KMS-11 (cell line): ENCODE data around the gene KIF16B.

Source experiments
- H2AFZ ChIP-seq: fragments of 200-600 bp; sonication (generic); 2 replicates; pipeline ENCODE4 v1.6.1; 2016; ENCODE audit warnings: antibody characterized with exemption, mixed run types, low read depth
- H3K27ac ChIP-seq: fragments of 200-600 bp; sonication (generic); 2 replicates; pipeline ENCODE4 v1.6.1; 2016; ENCODE audit warnings: mild to moderate bottlenecking, mixed run types
- H3K27me3 ChIP-seq: fragments of 200-600 bp; sonication (generic); 2 replicates; pipeline ENCODE4 v1.6.1; 2017; ENCODE audit warnings: mild to moderate bottlenecking, low read depth, mixed run types, moderate library complexity; ENCODE audit not compliant: insufficient read depth
- H3K36me3 ChIP-seq: fragments of 200-600 bp; sonication (generic); 2 replicates; pipeline ENCODE4 v1.6.1; 2017; ENCODE audit warnings: mild to moderate bottlenecking, mixed run types; ENCODE audit not compliant: insufficient read depth
- H3K4me1 ChIP-seq: fragments of 200-600 bp; sonication (generic); 2 replicates; pipeline ENCODE4 v1.6.1; 2016; ENCODE audit warnings: mild to moderate bottlenecking, low read depth, mixed run types; ENCODE audit not compliant: poor library complexity, severe bottlenecking
- H3K4me2 ChIP-seq: fragments of 200-600 bp; sonication (generic); 2 replicates; pipeline ENCODE4 v1.7.0; 2016; ENCODE audit warnings: mild to moderate bottlenecking, mixed run types
- H3K4me3 ChIP-seq: fragments of 200-600 bp; sonication (generic); IDR thresholded peaks from 2 replicates; pipeline ENCODE4 v1.6.1; 2017; ENCODE audit warnings: low read depth, low read length, mixed read lengths; ENCODE audit not compliant: insufficient read depth
- H3K79me2 ChIP-seq: fragments of 200-600 bp; sonication (generic); 2 replicates; pipeline ENCODE4 v1.6.1; 2016; ENCODE audit warnings: low read depth, mixed run types; ENCODE audit not compliant: insufficient read depth
- H3K9ac ChIP-seq: fragments of 200-600 bp; sonication (generic); 2 replicates; pipeline ENCODE4 v1.6.1; 2016; ENCODE audit warnings: mild to moderate bottlenecking, mixed run types
- H4K20me1 ChIP-seq: fragments of 200-600 bp; sonication (generic); 2 replicates; pipeline ENCODE4 v1.6.1; 2016; ENCODE audit warnings: mild to moderate bottlenecking, mixed run types; ENCODE audit not compliant: insufficient read depth
- CTCF ChIP-seq: fragments of 200-600 bp; sonication (generic); conservative IDR thresholded peaks from 2 replicates; pipeline ENCODE4 v1.6.1; 2017; ENCODE audit warnings: low read depth, mild to moderate bottlenecking, antibody characterized with exemption, low read length, moderate library complexity, mixed read lengths

The KIF16B gene

GRCh38 chr20:16283978-16284377 is 289.3 kb downstream of the KIF16B start:
- Histone ChIP-seq H3K79me2 (no peaks in the 10 kb centered on the region), H3K4me2 (no peak overlapping the region), H3K4me3 (no peak overlapping the region), H3K4me1 (no peaks in the 10 kb centered on the region), H3K27ac (no peak overlapping the region), H3K36me3 (no peaks in the 10 kb centered on the region), H3K9ac (no peak overlapping the region), H2AFZ (no peak overlapping the region), H4K20me1 (no peaks in the 10 kb centered on the region), H3K27me3 (no peaks in the 10 kb centered on the region)
- TF ChIP-seq CTCF: no peak

- TF ChIP-seq CTCF: no peak
- Histone ChIP-seq H3K27me3 (no peaks in the 10 kb centered on the region), H3K79me2 (no peaks in the 10 kb centered on the region), H3K36me3 (no peaks in the 10 kb centered on the region), H3K4me3 (no peak overlapping the region), H3K4me2 (no peak overlapping the region), H3K27ac (no peak overlapping the region), H4K20me1 (no peaks in the 10 kb centered on the region), H3K9ac (no peak overlapping the region), H3K4me1 (no peaks in the 10 kb centered on the region), H2AFZ (no peak overlapping the region)
These were observed 289.9 kb downstream of the KIF16B start for GRCh38 chr20:16283307-16283706.

GRCh38 chr20:16280219-16280618 is 293.0 kb downstream of the KIF16B start:
- no peak overlapping the region for H3K27ac ChIP-seq
- H3K4me3 ChIP-seq: no peak overlapping the region
- no peaks in the 10 kb centered on the region for H3K27me3 ChIP-seq
- no peak for TF ChIP-seq CTCF
- no peak overlapping the region for H2AFZ ChIP-seq
- H3K36me3 ChIP-seq: no peaks in the 10 kb centered on the region
- H4K20me1 ChIP-seq: no peaks in the 10 kb centered on the region
- no peaks in the 10 kb centered on the region for H3K4me1 ChIP-seq
- no peak overlapping the region for H3K9ac ChIP-seq
- no peak overlapping the region for H3K4me2 ChIP-seq
- no peaks in the 10 kb centered on the region for H3K79me2 ChIP-seq

GRCh38 chr20:16279320-16279719 is 293.9 kb downstream of the KIF16B start:
- Histone ChIP-seq H3K9ac (no peak overlapping the region), H2AFZ (no peak overlapping the region), H3K27me3 (no peaks in the 10 kb centered on the region), H3K4me3 (no peak overlapping the region), H3K36me3 (no peaks in the 10 kb centered on the region), H3K4me1 (no peaks in the 10 kb centered on the region), H3K27ac (no peak overlapping the region), H4K20me1 (no peaks in the 10 kb centered on the region), H3K4me2 (no peak overlapping the region), H3K79me2 (no peaks in the 10 kb centered on the region)
- no peak for TF ChIP-seq CTCF
